Peyer's patch (tissue), 4 donors: Measurements from ENCODE around the gene MGRN1.

Source experiments
- CTCF ChIP-seq, 6 experiments: fragments of 450-650 bp in 4 of 6; fragments of 200-600 bp in 2 of 6; sonication (generic) in 1 of 6; IDR thresholded peaks; one replicate each; pipeline ENCODE4 v1.5.1; 2017 to 2019; ENCODE audit warnings: antibody characterized with exemption in 6 of 6, mild to moderate bottlenecking in 3 of 6, moderate library complexity in 1 of 6
- POLR2A ChIP-seq, 2 donors: fragments of 450-650 bp; IDR thresholded peaks; one replicate each; pipeline ENCODE4 v1.5.1; 2017; ENCODE audit warnings: antibody characterized with exemption in 2 of 2, mild to moderate bottlenecking in 2 of 2, moderate library complexity in 2 of 2

- no peak for TF ChIP-seq CTCF (IDR thresholded peaks at IDR 0.05)
- TF ChIP-seq POLR2A (IDR thresholded peaks at IDR 0.05) = no peak
These were observed 1.8 kb downstream of the MGRN1 start for GRCh38 chr16:4626396-4626795.
